ENCODE measurements around the gene CYSTM1. TPM values are rescaled to one million over a fixed set of nuclear protein-coding genes. Genes with fewer than 3 reads are reported as not detected.
"Not testable (repeated sequence)": the region's sequence is repeated elsewhere in the genome, so short reads cannot be mapped to it uniquely, and the experiment has no call there.

Gene CYSTM1
- total and polyA plus RNA-seq, 4 experiments from 2014 or later: 5.0 to 21.1 (median 9.5) TPM

- Histone ChIP-seq H3K9me3 (ENCODE audit: control insufficient read depth in 1 of 2, low read length in 2 of 2) (no peaks in the 10 kb centered on the region), H3K4me3 (ENCODE audit: low read length in 2 of 2) (no peak overlapping the region), H3K36me3 (ENCODE audit: insufficient read depth, low read length) (no peaks in the 10 kb centered on the region), H3K4me1 (ENCODE audit: insufficient read depth, low read length) (no peaks in the 10 kb centered on the region), H3K27me3 (ENCODE audit: insufficient read depth, low read length) (no peaks in the 10 kb centered on the region), H3K27ac (ENCODE audit: low read depth, low read length) (no peak overlapping the region)
- DNase-seq: no peak
- no peaks in the 10 kb centered on the region for H3K27me3 Mint-ChIP-seq
- no peaks in the 10 kb centered on the region for H3K9me3 Mint-ChIP-seq
- POLR2A ChIA-PET (ENCODE audit: partially characterized antibody): no interaction called here
- H3K4me3 Mint-ChIP-seq: no peak overlapping the region
- H3K27ac Mint-ChIP-seq: no peak overlapping the region
- CTCF ChIA-PET (ENCODE audit: partially characterized antibody): interaction anchor here (0.6 to 0.7 kb wide), 2 partner anchors 8 to 111 kb away, joined by 3 to 4 read pairs; no protein-coding TSS in a partner anchor
- peaks cover 2 to 5% of the 10 kb centered on the region in 2 donors for H3K36me3 Mint-ChIP-seq
- intact Hi-C loops (cut with micrococcal nuclease): no loop called here
- no peaks in the 10 kb centered on the region for H3K4me1 Mint-ChIP-seq
These were observed 21.3 kb downstream of the CYSTM1 start for GRCh38 chr5:140196115-140196814.

GRCh38 chr5:140197023-140197422 lies 22.0 kb downstream of the CYSTM1 start:
- CTCF ChIA-PET (ENCODE audit: partially characterized antibody): interaction anchor here (0.6 kb wide), 2 partner anchors 9 to 116 kb away, joined by 3 to 4 read pairs; no protein-coding TSS in a partner anchor

DNA sequence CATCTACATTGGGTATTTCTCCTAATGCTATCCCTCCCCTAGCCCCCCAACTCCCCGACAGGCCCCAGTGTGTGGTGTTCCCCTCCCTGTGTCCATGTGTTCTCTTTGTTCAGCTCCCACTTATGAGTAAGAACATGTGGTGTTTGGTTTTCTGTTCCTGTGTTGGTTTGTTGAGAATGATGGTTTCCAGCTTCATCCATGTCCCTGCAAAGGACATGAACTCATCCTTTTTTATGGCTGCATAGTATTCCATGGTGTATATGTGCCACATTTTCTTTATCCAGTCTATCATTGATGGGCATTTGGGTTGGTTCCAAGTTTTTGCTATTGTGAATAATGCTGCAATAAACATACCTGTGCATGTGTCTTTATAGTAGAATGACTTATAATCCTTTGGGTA lies 23.9 kb downstream of the CYSTM1 start:
- H3K4me1 Mint-ChIP-seq; H3K4me3 ChIP-seq (ENCODE audit: low read length in 2 of 2); H3K27ac ChIP-seq (ENCODE audit: low read depth, low read length); H3K9me3 Mint-ChIP-seq; H3K27me3 ChIP-seq (ENCODE audit: insufficient read depth, low read length); DNase-seq; H3K27me3 Mint-ChIP-seq; H3K4me3 Mint-ChIP-seq; H3K27ac Mint-ChIP-seq; H3K4me1 ChIP-seq (ENCODE audit: insufficient read depth, low read length); H3K36me3 Mint-ChIP-seq; intact Hi-C loops (cut with micrococcal nuclease); H3K9me3 ChIP-seq (ENCODE audit: control insufficient read depth in 1 of 2, low read length in 2 of 2); CTCF ChIA-PET (ENCODE audit: partially characterized antibody); H3K36me3 ChIP-seq (ENCODE audit: insufficient read depth, low read length); POLR2A ChIA-PET (ENCODE audit: partially characterized antibody): not testable (repeated sequence)

More at GRCh38 chr5:140197023-140197422, 22.0 kb downstream of the CYSTM1 start:
- H3K4me1 ChIP-seq (ENCODE audit: insufficient read depth, low read length): no peaks in the 10 kb centered on the region
- Mint-ChIP-seq H3K9me3 (no peaks in the 10 kb centered on the region), H3K4me3 (no peak overlapping the region), H3K4me1 (no peaks in the 10 kb centered on the region), H3K27ac (no peak overlapping the region), H3K36me3 (peaks cover 2 to 9% of the 10 kb centered on the region in 2 donors), H3K27me3 (no peaks in the 10 kb centered on the region)
- H3K27me3 ChIP-seq (ENCODE audit: insufficient read depth, low read length): no peaks in the 10 kb centered on the region
- no peak overlapping the region for H3K4me3 ChIP-seq (ENCODE audit: low read length in 2 of 2)
- no peak overlapping the region for H3K27ac ChIP-seq (ENCODE audit: low read depth, low read length)
- no peaks in the 10 kb centered on the region for H3K36me3 ChIP-seq (ENCODE audit: insufficient read depth, low read length)
- intact Hi-C loops (cut with micrococcal nuclease): no loop called here
- no peak for DNase-seq
- no peaks in the 10 kb centered on the region for H3K9me3 ChIP-seq (ENCODE audit: control insufficient read depth in 1 of 2, low read length in 2 of 2)
- POLR2A ChIA-PET (ENCODE audit: partially characterized antibody): no interaction called here

DNA sequence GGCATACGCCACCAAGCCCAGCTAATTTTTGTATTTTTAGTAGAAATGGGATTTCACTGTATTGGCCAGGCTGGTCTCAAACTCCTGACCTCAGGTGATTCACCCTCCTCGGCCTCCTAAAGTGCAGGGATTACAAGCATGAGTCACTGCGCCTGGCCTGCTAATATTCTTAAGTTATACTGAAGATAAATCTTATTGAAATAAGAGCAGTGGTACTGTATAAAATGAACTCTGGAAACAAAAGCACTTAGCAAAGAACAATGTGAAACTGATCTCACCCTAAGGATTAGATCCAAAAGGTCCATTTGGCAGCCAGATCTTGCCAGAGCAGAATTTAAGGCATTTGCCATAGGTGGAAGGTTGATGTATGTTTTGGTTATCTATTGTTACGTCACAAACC lies 27.1 kb downstream of the CYSTM1 start:
- intact Hi-C loops (cut with micrococcal nuclease): no loop called here
- Mint-ChIP-seq H3K36me3 (peaks cover 2 to 9% of the 10 kb centered on the region in 2 donors), H3K4me1 (no peaks in the 10 kb centered on the region), H3K27me3 (no peaks in the 10 kb centered on the region), H3K27ac (no peak overlapping the region), H3K9me3 (no peaks in the 10 kb centered on the region), H3K4me3 (no peak overlapping the region)
- Histone ChIP-seq H3K4me1 (ENCODE audit: insufficient read depth, low read length) (no peaks in the 10 kb centered on the region), H3K27ac (ENCODE audit: low read depth, low read length) (no peak overlapping the region), H3K27me3 (ENCODE audit: insufficient read depth, low read length) (no peaks in the 10 kb centered on the region), H3K36me3 (ENCODE audit: insufficient read depth, low read length) (no peaks in the 10 kb centered on the region), H3K9me3 (ENCODE audit: control insufficient read depth in 1 of 2, low read length in 2 of 2) (no peaks in the 10 kb centered on the region), H3K4me3 (ENCODE audit: low read length in 2 of 2) (no peak overlapping the region)
- POLR2A ChIA-PET (ENCODE audit: partially characterized antibody): no interaction called here
- DNase-seq: no peak
- CTCF ChIA-PET (ENCODE audit: partially characterized antibody): no interaction called here

DNA sequence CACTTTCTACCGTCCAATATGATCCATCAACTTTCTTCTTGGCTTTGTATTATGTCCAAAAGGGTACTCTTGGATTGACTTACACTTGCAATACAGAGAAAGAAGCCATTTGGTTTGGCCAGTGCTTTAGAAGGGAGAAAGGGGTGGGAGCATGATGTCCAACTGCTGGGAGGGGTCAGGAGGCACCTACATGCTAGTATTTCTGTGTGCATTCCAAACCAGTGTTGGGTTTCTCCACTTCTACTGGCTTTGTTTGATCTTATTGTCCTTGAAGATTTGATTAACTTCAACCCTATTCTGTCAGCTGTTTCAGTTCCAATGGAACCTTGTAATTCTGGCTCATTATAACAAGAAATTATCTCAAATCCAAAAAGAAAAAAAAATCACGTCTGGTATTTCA lies 27.6 kb downstream of the CYSTM1 start:
- Histone ChIP-seq H3K4me1 (ENCODE audit: insufficient read depth, low read length) (no peaks in the 10 kb centered on the region), H3K27me3 (ENCODE audit: insufficient read depth, low read length) (no peaks in the 10 kb centered on the region), H3K27ac (ENCODE audit: low read depth, low read length) (no peak overlapping the region), H3K4me3 (ENCODE audit: low read length in 2 of 2) (no peak overlapping the region), H3K36me3 (ENCODE audit: insufficient read depth, low read length) (no peaks in the 10 kb centered on the region), H3K9me3 (ENCODE audit: control insufficient read depth in 1 of 2, low read length in 2 of 2) (no peaks in the 10 kb centered on the region)
- POLR2A ChIA-PET (ENCODE audit: partially characterized antibody): no interaction called here
- H3K27me3 Mint-ChIP-seq: no peaks in the 10 kb centered on the region
- peaks cover 2 to 9% of the 10 kb centered on the region in 2 donors for H3K36me3 Mint-ChIP-seq
- no peak overlapping the region for H3K27ac Mint-ChIP-seq
- intact Hi-C loops (cut with micrococcal nuclease): no loop called here
- H3K4me1 Mint-ChIP-seq: no peaks in the 10 kb centered on the region
- CTCF ChIA-PET (ENCODE audit: partially characterized antibody): no interaction called here
- H3K4me3 Mint-ChIP-seq: no peak overlapping the region
- DNase-seq: no peak
- no peaks in the 10 kb centered on the region for H3K9me3 Mint-ChIP-seq

GRCh38 chr5:140205216-140205615 lies 30.2 kb downstream of the CYSTM1 start:
- H3K4me1 ChIP-seq (ENCODE audit: insufficient read depth, low read length): no peaks in the 10 kb centered on the region

GRCh38 chr5:140205952-140206351 lies 31.0 kb downstream of the CYSTM1 start:
- intact Hi-C loops (cut with micrococcal nuclease): no loop called here
- no peak for DNase-seq
- no peak overlapping the region for H3K4me3 ChIP-seq (ENCODE audit: low read length in 2 of 2)
- peaks cover 0 to 10% of the 10 kb centered on the region in 2 donors for H3K36me3 Mint-ChIP-seq
- no peaks in the 10 kb centered on the region for H3K4me1 ChIP-seq (ENCODE audit: insufficient read depth, low read length)
- no peaks in the 10 kb centered on the region for H3K9me3 Mint-ChIP-seq
- H3K9me3 ChIP-seq (ENCODE audit: control insufficient read depth in 1 of 2, low read length in 2 of 2): no peaks in the 10 kb centered on the region
- no peaks in the 10 kb centered on the region for H3K36me3 ChIP-seq (ENCODE audit: insufficient read depth, low read length)
- POLR2A ChIA-PET (ENCODE audit: partially characterized antibody): no interaction called here
- H3K27ac Mint-ChIP-seq: peak overlapping the region in 1 of 7 donors; percentile 26
- no peaks in the 10 kb centered on the region for H3K27me3 ChIP-seq (ENCODE audit: insufficient read depth, low read length)
- CTCF ChIA-PET (ENCODE audit: partially characterized antibody): interaction anchor here (1.1 kb wide), 1 partner anchor 237 kb away, joined by 3 read pairs; no protein-coding TSS in a partner anchor
- H3K4me1 Mint-ChIP-seq: no peaks in the 10 kb centered on the region
- no peak overlapping the region for H3K27ac ChIP-seq (ENCODE audit: low read depth, low read length)
- H3K27me3 Mint-ChIP-seq: no peaks in the 10 kb centered on the region
- H3K4me3 Mint-ChIP-seq: no peak overlapping the region

More at GRCh38 chr5:140205216-140205615, 30.2 kb downstream of the CYSTM1 start:
- H3K27me3 Mint-ChIP-seq: no peaks in the 10 kb centered on the region
- no peaks in the 10 kb centered on the region for H3K4me1 Mint-ChIP-seq
- no peaks in the 10 kb centered on the region for H3K36me3 ChIP-seq (ENCODE audit: insufficient read depth, low read length)
- CTCF ChIA-PET (ENCODE audit: partially characterized antibody): interaction anchor here (1.1 kb wide), 1 partner anchor 237 kb away, joined by 3 read pairs; no protein-coding TSS in a partner anchor
- intact Hi-C loops (cut with micrococcal nuclease): no loop called here
- DNase-seq: no peak
- H3K4me3 ChIP-seq (ENCODE audit: low read length in 2 of 2): no peak overlapping the region
- H3K9me3 Mint-ChIP-seq: no peaks in the 10 kb centered on the region
- no peaks in the 10 kb centered on the region for H3K27me3 ChIP-seq (ENCODE audit: insufficient read depth, low read length)
- H3K27ac Mint-ChIP-seq: no peak overlapping the region
- no peak overlapping the region for H3K27ac ChIP-seq (ENCODE audit: low read depth, low read length)
- peaks cover 0 to 10% of the 10 kb centered on the region in 2 donors for H3K36me3 Mint-ChIP-seq
- no peak overlapping the region for H3K4me3 Mint-ChIP-seq
- H3K9me3 ChIP-seq (ENCODE audit: control insufficient read depth in 1 of 2, low read length in 2 of 2): no peaks in the 10 kb centered on the region
- POLR2A ChIA-PET (ENCODE audit: partially characterized antibody): no interaction called here

Measured in CD4-positive, alpha-beta memory T cell (primary cell).